ENCODE results near the gene HUS1. TPM values are rescaled to one million over a fixed set of nuclear protein-coding genes. Genes with fewer than 3 reads are reported as not detected.
A peak's percentile ranks its signal among the peaks of the same experiment; 100 is the strongest.

HUS1 gene
- total and polyA plus RNA-seq, 12 donors: 9.6 to 35.9 (median 28.0) TPM

- peak; percentile 50 to 59 for DNase-seq
- Histone ChIP-seq H3K27me3 (no peaks in the 10 kb centered on the region), H3K9me3 (no peaks in the 10 kb centered on the region), H3K4me3 (peak overlapping the region in 4 of 10 donors; percentile 6 to 21 (median 8)), H3K4me1 (peaks cover 10 to 78% (median 44%) of the 10 kb centered on the region in 9 donors), H3K36me3 (peaks cover 0 to 7% (median 0%) of the 10 kb centered on the region in 9 donors), H3K27ac (peak overlapping the region; percentile 65 to 97 (median 91))
- peak; percentile 57 to 86 (median 79) for ATAC-seq
- intact Hi-C loops (cut with DNase I): loop anchor here in 2 of 10 donors (5.0 kb wide), 1 partner anchor 93 kb away; no protein-coding TSS in a partner anchor
- no peak for TF ChIP-seq CTCF (IDR thresholded peaks at IDR 0.05)
- 51% methylated on average over 14 of the region's 14 CpGs for WGBS, 2 donors
Observed at GRCh38 chr7:47940088-47941013, 39.1 kb downstream of the HUS1 start.

DNA sequence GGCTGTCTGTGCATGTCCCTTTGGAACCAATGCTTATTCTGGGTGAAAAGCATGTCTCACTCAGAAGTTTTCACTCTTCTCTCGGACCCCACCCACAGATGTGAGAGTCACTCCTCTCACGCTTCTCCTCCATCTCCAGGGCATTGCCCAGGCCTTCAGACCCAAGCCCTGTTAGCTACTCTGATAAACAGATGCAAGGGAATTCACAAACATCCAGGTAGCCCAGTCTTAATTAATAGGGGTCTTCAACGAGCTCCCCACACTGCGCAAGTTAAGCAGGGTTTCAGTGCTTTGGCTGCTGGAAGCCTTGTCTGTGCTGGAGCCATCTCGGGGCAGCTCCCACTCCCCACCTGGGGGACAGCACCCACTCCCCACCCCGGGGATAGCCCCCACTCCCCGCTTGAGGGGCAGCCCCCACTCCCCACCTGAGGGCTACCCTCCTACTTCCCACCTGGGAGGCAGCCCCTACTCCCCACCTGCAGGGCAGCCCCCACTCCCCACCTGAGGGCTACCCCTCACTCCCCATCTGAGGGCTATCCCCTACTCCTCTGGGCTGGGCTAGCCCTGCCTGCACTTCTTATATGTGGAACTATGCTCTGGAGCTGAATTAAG is 39.9 kb downstream of the HUS1 start:
- intact Hi-C loops (cut with DNase I): loop anchor here in 2 of 10 donors (5.0 kb wide), 1 partner anchor 92 kb away; no protein-coding TSS in a partner anchor
- H3K4me3 ChIP-seq: no peak overlapping the region
- no peak for TF ChIP-seq CTCF (IDR thresholded peaks at IDR 0.05)
- DNase-seq: no peak
- H3K4me1 ChIP-seq: peaks cover 10 to 70% (median 44%) of the 10 kb centered on the region in 9 donors
- no peaks in the 10 kb centered on the region for H3K27me3 ChIP-seq
- H3K9me3 ChIP-seq: no peaks in the 10 kb centered on the region
- H3K36me3 ChIP-seq: peaks cover 0 to 14% (median 0%) of the 10 kb centered on the region in 9 donors
- WGBS, 2 donors: 93 to 94% methylated on average over 7 of the region's 7 CpGs
- ATAC-seq: no peak
- H3K27ac ChIP-seq: peak overlapping the region in 9 of 10 donors; percentile 84 to 97 (median 91)

GRCh38 chr7:47938574-47939165 is 40.7 kb downstream of the HUS1 start:
- intact Hi-C loops (cut with DNase I): no loop called here
- no peak for DNase-seq
- Histone ChIP-seq H3K27ac (peak overlapping the region in 4 of 10 donors; percentile 84 to 94 (median 89)), H3K9me3 (no peaks in the 10 kb centered on the region), H3K27me3 (no peaks in the 10 kb centered on the region), H3K4me3 (no peak overlapping the region), H3K4me1 (peaks cover 10 to 65% (median 42%) of the 10 kb centered on the region in 9 donors), H3K36me3 (peaks cover 0 to 20% (median 0%) of the 10 kb centered on the region in 9 donors)
- no peak for TF ChIP-seq CTCF (IDR thresholded peaks at IDR 0.05)
- 94 to 99% methylated on average over 6 of the region's 6 CpGs for WGBS, 2 donors
- ATAC-seq: no peak
